H1 (cell line): ENCODE results near the gene SLC25A38. TPM values are rescaled to one million over a fixed set of nuclear protein-coding genes. Genes with fewer than 3 reads are reported as not detected.

Source experiments
- EZH2 ChIP-seq: fragments of 200-600 bp; sonication (generic); IDR thresholded peaks from 2 replicates; pipeline ENCODE4 v1.7.1; 2012; ENCODE audit warnings: low read depth, mild to moderate bottlenecking, moderate library complexity, low read length, inconsistent platforms; ENCODE audit not compliant: severe bottlenecking
- JUND ChIP-seq: IDR thresholded peaks from 2 replicates; pipeline ENCODE4 v1.6.1; 2011; ENCODE audit warnings: mild to moderate bottlenecking, improper control_type of control experiment, low read length
- ZNF274 ChIP-seq: IDR thresholded peaks from 2 replicates; pipeline ENCODE4 v1.7.0; 2012; ENCODE audit warnings: low read length, borderline replicate concordance; ENCODE audit errors: extremely low read depth
- polyA plus RNA-seq, 7 experiments: library from polyadenylated mRNA; depleted of rRNA in 3 of 7; stranded (reverse) in 5 of 7; unstranded in 2 of 7; fragments of >200 nt in 5 of 7; fragments of 200-250 nt in 2 of 7; gene quantifications; 1 replicate in 5 of 7; 2 replicates in 1 of 7; 4 replicates in 1 of 7; pipeline versions ENCODE4 v1.2.1 to v1.2.3, GENCODE V29; 2011 to 2013; ENCODE audit warnings: missing spikeins in 2 of 7, mixed read lengths in 2 of 7
- total RNA-seq: library from RNA; stranded (reverse); fragmentation: NEBNext Ultra II Directional; extraction: Animal tissue kit (Norgen Biotek cat#: 25700); gene quantifications from 2 replicates; pipeline ENCODE4 v1.2.1, GENCODE V29; 2021

Gene SLC25A38
- total and polyA plus RNA-seq, 2 of the 8 experiments (the other 6 are each of a cell fraction or from before 2014, with no cell fraction given): 41.2 to 45.8 TPM

DNA sequence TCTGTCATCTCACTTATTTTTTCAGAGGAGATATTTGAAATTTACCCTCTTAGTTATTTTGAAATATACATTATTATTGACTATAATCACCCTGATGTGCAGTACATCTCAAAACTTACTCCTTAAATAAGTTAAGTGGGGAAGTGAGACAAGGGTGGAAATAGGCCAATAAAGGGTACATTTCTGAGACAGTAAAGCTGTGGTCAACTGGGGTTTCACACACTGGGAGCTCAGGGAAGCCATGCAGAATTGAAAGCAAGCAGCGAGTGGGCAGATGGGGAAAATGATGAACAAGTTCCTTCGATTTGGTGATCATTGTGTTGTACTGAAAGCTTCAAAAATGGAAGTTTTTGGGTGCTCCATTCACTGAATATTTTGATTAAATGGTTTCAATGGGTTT is 62.8 kb downstream of the SLC25A38 start (continued):
- TF ChIP-seq ZNF274: no peak
- no peak for TF ChIP-seq JUND
- no peak for TF ChIP-seq EZH2
